Measurements from ENCODE around the gene RBL2.

DNA sequence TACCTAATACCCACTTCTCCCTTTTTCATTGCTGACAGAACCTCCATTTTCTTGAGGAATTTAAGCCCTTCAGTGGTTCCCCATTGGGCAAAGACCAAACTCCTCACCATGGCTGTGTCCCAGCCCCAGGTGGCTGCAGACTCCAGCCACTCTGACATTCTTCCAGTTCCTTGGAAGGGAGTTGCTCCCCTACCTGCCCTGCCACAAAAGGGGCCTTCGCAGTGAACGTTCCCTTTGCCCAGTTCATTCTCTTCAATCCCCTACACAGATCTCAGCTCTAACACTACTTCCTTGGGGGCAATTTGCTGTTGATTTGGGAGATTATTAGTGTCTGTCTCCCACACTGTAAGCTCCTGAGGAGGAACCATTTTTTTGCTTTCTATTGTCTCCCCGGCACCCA is 72.0 kb downstream of the RBL2 start:
- TF ChIP-seq, protein P1, sequence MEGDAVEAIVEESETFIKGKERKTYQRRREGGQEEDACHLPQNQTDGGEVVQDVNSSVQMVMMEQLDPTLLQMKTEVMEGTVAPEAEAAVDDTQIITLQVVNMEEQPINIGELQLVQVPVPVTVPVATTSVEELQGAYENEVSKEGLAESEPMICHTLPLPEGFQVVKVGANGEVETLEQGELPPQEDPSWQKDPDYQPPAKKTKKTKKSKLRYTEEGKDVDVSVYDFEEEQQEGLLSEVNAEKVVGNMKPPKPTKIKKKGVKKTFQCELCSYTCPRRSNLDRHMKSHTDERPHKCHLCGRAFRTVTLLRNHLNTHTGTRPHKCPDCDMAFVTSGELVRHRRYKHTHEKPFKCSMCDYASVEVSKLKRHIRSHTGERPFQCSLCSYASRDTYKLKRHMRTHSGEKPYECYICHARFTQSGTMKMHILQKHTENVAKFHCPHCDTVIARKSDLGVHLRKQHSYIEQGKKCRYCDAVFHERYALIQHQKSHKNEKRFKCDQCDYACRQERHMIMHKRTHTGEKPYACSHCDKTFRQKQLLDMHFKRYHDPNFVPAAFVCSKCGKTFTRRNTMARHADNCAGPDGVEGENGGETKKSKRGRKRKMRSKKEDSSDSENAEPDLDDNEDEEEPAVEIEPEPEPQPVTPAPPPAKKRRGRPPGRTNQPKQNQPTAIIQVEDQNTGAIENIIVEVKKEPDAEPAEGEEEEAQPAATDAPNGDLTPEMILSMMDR (tag by site-specific recombination; IDR thresholded peaks at IDR 0.05) = no peak
- TF ChIP-seq ZNF544 (tag by site-specific recombination; IDR thresholded peaks at IDR 0.05) (no peak), KLF16 (tag by site-specific recombination; IDR thresholded peaks at IDR 0.05) (no peak), KLF1 (tag by site-specific recombination; IDR thresholded peaks at IDR 0.05) (no peak), ZNF2 (tag by site-specific recombination; IDR thresholded peaks at IDR 0.05) (no peak), ZNF121 (tag by site-specific recombination; IDR thresholded peaks at IDR 0.05) (no peak), ZNF214 (tag by site-specific recombination; IDR thresholded peaks at IDR 0.05; ENCODE audit: borderline replicate concordance) (no peak), ZNF274 (IDR thresholded peaks at IDR 0.05; ENCODE audit: low read length) (no peak), ZNF274 (tag by site-specific recombination; IDR thresholded peaks at IDR 0.05; ENCODE audit: borderline replicate concordance) (no peak), KLF9 (tag by site-specific recombination; IDR thresholded peaks at IDR 0.05; ENCODE audit: low read depth) (no peak)
- TF ChIP-seq, protein P2, sequence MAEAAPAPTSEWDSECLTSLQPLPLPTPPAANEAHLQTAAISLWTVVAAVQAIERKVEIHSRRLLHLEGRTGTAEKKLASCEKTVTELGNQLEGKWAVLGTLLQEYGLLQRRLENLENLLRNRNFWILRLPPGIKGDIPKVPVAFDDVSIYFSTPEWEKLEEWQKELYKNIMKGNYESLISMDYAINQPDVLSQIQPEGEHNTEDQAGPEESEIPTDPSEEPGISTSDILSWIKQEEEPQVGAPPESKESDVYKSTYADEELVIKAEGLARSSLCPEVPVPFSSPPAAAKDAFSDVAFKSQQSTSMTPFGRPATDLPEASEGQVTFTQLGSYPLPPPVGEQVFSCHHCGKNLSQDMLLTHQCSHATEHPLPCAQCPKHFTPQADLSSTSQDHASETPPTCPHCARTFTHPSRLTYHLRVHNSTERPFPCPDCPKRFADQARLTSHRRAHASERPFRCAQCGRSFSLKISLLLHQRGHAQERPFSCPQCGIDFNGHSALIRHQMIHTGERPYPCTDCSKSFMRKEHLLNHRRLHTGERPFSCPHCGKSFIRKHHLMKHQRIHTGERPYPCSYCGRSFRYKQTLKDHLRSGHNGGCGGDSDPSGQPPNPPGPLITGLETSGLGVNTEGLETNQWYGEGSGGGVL (tag by site-specific recombination; IDR thresholded peaks at IDR 0.05) = no peak
- TF ChIP-seq, protein P3, sequence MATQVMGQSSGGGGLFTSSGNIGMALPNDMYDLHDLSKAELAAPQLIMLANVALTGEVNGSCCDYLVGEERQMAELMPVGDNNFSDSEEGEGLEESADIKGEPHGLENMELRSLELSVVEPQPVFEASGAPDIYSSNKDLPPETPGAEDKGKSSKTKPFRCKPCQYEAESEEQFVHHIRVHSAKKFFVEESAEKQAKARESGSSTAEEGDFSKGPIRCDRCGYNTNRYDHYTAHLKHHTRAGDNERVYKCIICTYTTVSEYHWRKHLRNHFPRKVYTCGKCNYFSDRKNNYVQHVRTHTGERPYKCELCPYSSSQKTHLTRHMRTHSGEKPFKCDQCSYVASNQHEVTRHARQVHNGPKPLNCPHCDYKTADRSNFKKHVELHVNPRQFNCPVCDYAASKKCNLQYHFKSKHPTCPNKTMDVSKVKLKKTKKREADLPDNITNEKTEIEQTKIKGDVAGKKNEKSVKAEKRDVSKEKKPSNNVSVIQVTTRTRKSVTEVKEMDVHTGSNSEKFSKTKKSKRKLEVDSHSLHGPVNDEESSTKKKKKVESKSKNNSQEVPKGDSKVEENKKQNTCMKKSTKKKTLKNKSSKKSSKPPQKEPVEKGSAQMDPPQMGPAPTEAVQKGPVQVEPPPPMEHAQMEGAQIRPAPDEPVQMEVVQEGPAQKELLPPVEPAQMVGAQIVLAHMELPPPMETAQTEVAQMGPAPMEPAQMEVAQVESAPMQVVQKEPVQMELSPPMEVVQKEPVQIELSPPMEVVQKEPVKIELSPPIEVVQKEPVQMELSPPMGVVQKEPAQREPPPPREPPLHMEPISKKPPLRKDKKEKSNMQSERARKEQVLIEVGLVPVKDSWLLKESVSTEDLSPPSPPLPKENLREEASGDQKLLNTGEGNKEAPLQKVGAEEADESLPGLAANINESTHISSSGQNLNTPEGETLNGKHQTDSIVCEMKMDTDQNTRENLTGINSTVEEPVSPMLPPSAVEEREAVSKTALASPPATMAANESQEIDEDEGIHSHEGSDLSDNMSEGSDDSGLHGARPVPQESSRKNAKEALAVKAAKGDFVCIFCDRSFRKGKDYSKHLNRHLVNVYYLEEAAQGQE (tag by site-specific recombination; IDR thresholded peaks at IDR 0.05) = no peak
- TF ChIP-seq, protein P4, sequence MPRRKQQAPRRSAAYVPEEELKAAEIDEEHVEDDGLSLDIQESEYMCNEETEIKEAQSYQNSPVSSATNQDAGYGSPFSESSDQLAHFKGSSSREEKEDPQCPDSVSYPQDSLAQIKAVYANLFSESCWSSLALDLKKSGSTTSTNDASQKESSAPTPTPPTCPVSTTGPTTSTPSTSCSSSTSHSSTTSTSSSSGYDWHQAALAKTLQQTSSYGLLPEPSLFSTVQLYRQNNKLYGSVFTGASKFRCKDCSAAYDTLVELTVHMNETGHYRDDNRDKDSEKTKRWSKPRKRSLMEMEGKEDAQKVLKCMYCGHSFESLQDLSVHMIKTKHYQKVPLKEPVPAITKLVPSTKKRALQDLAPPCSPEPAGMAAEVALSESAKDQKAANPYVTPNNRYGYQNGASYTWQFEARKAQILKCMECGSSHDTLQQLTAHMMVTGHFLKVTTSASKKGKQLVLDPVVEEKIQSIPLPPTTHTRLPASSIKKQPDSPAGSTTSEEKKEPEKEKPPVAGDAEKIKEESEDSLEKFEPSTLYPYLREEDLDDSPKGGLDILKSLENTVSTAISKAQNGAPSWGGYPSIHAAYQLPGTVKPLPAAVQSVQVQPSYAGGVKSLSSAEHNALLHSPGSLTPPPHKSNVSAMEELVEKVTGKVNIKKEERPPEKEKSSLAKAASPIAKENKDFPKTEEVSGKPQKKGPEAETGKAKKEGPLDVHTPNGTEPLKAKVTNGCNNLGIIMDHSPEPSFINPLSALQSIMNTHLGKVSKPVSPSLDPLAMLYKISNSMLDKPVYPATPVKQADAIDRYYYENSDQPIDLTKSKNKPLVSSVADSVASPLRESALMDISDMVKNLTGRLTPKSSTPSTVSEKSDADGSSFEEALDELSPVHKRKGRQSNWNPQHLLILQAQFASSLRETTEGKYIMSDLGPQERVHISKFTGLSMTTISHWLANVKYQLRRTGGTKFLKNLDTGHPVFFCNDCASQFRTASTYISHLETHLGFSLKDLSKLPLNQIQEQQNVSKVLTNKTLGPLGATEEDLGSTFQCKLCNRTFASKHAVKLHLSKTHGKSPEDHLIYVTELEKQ (tag by site-specific recombination; IDR thresholded peaks at IDR 0.05; ENCODE audit: borderline replicate concordance) = no peak
